Psoas muscle (tissue), 8 donors: ENCODE measurements around the gene PRM1. TPM values are rescaled to one million over a fixed set of nuclear protein-coding genes. Genes with fewer than 3 reads are reported as not detected.

Experiments used
- ATAC-seq, 4 donors: fragments of 200-7000 bp; cut with Tn5 transposase; one replicate each; pipeline ENCODE4 v1.9.1; 2020; ENCODE audit warnings: moderate library complexity in 3 of 4, mild to moderate bottlenecking in 2 of 4
- DNase-seq, 2 donors: peaks; one replicate each; pipeline ENCODE4 v3.0.0-alpha.2; 2020
- H3K27ac ChIP-seq: fragments of 200-600 bp; one replicate; pipeline ENCODE4 v1.8.0; 2022
- H3K27me3 ChIP-seq, 3 donors: fragments of 200-600 bp in 1 of 3; one replicate each; pipeline versions ENCODE4 v1.6.1 to v1.8.0; 2013 to 2022; ENCODE audit warnings: low read length in 2 of 3, mild to moderate bottlenecking in 2 of 3, moderate library complexity in 1 of 3; ENCODE audit not compliant: insufficient read depth in 3 of 3
- H3K36me3 ChIP-seq, 2 donors: fragments of 200-600 bp in 1 of 2; one replicate each; pipeline versions ENCODE4 v1.6.1 to v1.8.0; 2013 to 2022; ENCODE audit warnings: low read depth in 1 of 2, mild to moderate bottlenecking in 1 of 2, moderate library complexity in 1 of 2; ENCODE audit not compliant: insufficient read depth in 1 of 2
- H3K4me1 ChIP-seq: fragments of 200-600 bp; one replicate; pipeline ENCODE4 v1.8.0; 2022
- H3K4me3 ChIP-seq: fragments of 200-600 bp; one replicate; pipeline ENCODE4 v1.8.0; 2022; ENCODE audit warnings: mild to moderate bottlenecking
- H3K9me3 ChIP-seq: fragments of 200-600 bp; one replicate; pipeline ENCODE4 v1.8.0; 2022
- CTCF ChIP-seq: fragments of 200-600 bp; IDR thresholded peaks from one replicate; pipeline ENCODE4 v1.8.0; 2022; ENCODE audit warnings: antibody characterized with exemption
- WGBS, 3 donors: extraction: QIAGEN DNeasy Blood & Tissue Kit; methylation state at CpG; one replicate each; pipeline versions ENCODE4 v1.1.6 to v1.1.7; 2013; 5-methylcytosine and 5-hydroxymethylcytosine counted together
- intact Hi-C, 2 donors: fragments of 100-400 bp; cut with DNase I; formaldehyde crosslinking; loops; one replicate each; pipeline versions ENCODE4 v1.11.0 to v1.14.2; 2022
- polyA plus RNA-seq, 3 donors: library from polyadenylated mRNA; stranded (reverse); fragments of 200-250 nt; gene quantifications; one replicate each; pipeline ENCODE4 v1.2.3, GENCODE V29; 2013
- total RNA-seq, 4 donors: library from RNA; stranded (reverse); fragmentation: NEBNext Ultra II Directional in 2 of 4; extraction: Animal tissue kit (Norgen Biotek cat#: 25700) in 2 of 4; gene quantifications; one replicate each; pipeline versions ENCODE4 v1.2.1 to v1.2.4, GENCODE V29; 2021 to 2023
- donor health status: healthy with polysubstance abuse.
- donor health status: DM: no; HTN: no; CAD: no; lungs with moderate emphysema.
- donor health status: Bipolar disorder and iron deficiency.
- donor health status: healthy.
- donor health status: DM: yes; HTN: yes; CAD: no.
- donor health status: DM: no; HTN: no; CAD: no.
- donor health status: DM: no; HTN: no; CAD: no.
- donor health status: DM: yes; HTN: yes; CAD: no.

Gene PRM1
- total and polyA plus RNA-seq, 7 donors = not detected

GRCh38 chr16:11298143-11298900, 17.2 kb upstream of the PRM1 start:
- no peak for DNase-seq
- no peaks in the 10 kb centered on the region for H3K9me3 ChIP-seq
- H3K27me3 ChIP-seq = no peaks in the 10 kb centered on the region
- WGBS, 3 donors = 75 to 93% (median 87%) methylated on average over 5 of the region's 5 CpGs
- peak overlapping the region; percentile 32 for H3K4me3 ChIP-seq
- no peak for TF ChIP-seq CTCF
- ATAC-seq = no peak
- H3K27ac ChIP-seq = no peak overlapping the region
- peaks cover 12% of the 10 kb centered on the region for H3K4me1 ChIP-seq
- no peaks in the 10 kb centered on the region for H3K36me3 ChIP-seq
- intact Hi-C loops = no loop called here

GRCh38 chr16:11297492-11298142, 16.5 kb upstream of the PRM1 start:
- H3K36me3 ChIP-seq = no peaks in the 10 kb centered on the region
- peak overlapping the region; percentile 32 for H3K4me3 ChIP-seq
- intact Hi-C loops = no loop called here
- ATAC-seq = peak; percentile 83 to 97 (median 96)
- no peaks in the 10 kb centered on the region for H3K27me3 ChIP-seq
- peaks cover 12% of the 10 kb centered on the region for H3K4me1 ChIP-seq
- TF ChIP-seq CTCF = peak; percentile 23
- DNase-seq = peak; percentile 62 to 83
- 10 to 21% (median 13%) methylated on average over 17 to 19 of the region's 19 CpGs for WGBS, 3 donors
- peak overlapping the region; percentile 10 for H3K27ac ChIP-seq
- H3K9me3 ChIP-seq = no peaks in the 10 kb centered on the region

- 55 to 73% (median 70%) methylated on average over 10 of the region's 10 CpGs for WGBS, 3 donors
- Histone ChIP-seq H3K27me3 (no peaks in the 10 kb centered on the region), H3K4me3 (peak overlapping the region; percentile 32), H3K36me3 (no peaks in the 10 kb centered on the region), H3K4me1 (peaks cover 12% of the 10 kb centered on the region), H3K9me3 (no peaks in the 10 kb centered on the region), H3K27ac (peak overlapping the region; percentile 10)
- intact Hi-C loops = no loop called here
- TF ChIP-seq CTCF = no peak
- no peak for DNase-seq
- peak; percentile 17 to 40 (median 28) for ATAC-seq
Measured at GRCh38 chr16:11296706-11297491, 15.8 kb upstream of the PRM1 start.

GRCh38 chr16:11296351-11296705, 15.2 kb upstream of the PRM1 start:
- ATAC-seq = no peak
- TF ChIP-seq CTCF = no peak
- Histone ChIP-seq H3K4me1 (peaks cover 12% of the 10 kb centered on the region), H3K9me3 (no peaks in the 10 kb centered on the region), H3K4me3 (no peak overlapping the region), H3K36me3 (no peaks in the 10 kb centered on the region), H3K27ac (no peak overlapping the region), H3K27me3 (no peaks in the 10 kb centered on the region)
- intact Hi-C loops = no loop called here
- DNase-seq = no peak
- WGBS, 3 donors = 88 to 97% (median 94%) methylated on average over 3 of the region's 3 CpGs
